Adipocyte (in vitro differentiated cells): ENCODE results near the gene PLCL1.

Experiments used
- DNase-seq: peaks from one replicate; pipeline ENCODE4 v3.0.0-alpha.2; 2015; ENCODE audit warnings: low read depth
- H3K27me3 ChIP-seq: replicated peaks from 2 replicates; pipeline ENCODE4 v1.7.0; 2013; ENCODE audit warnings: mild to moderate bottlenecking, low read length, moderate library complexity; ENCODE audit not compliant: control insufficient read depth, insufficient read depth
- H3K36me3 ChIP-seq: 2 replicates; pipeline ENCODE4 v1.7.0; 2013; ENCODE audit warnings: low read length, mild to moderate bottlenecking, moderate library complexity; ENCODE audit not compliant: control insufficient read depth, insufficient read depth, severe bottlenecking
- H3K4me1 ChIP-seq: 2 replicates; pipeline ENCODE4 v1.7.0; 2013; ENCODE audit warnings: mild to moderate bottlenecking, low read length, moderate library complexity; ENCODE audit not compliant: control insufficient read depth, insufficient read depth
- H3K4me3 ChIP-seq: 2 replicates; pipeline ENCODE4 v1.7.0; 2013; ENCODE audit warnings: mild to moderate bottlenecking, low read length, moderate library complexity
- H3K9ac ChIP-seq: 2 replicates; pipeline ENCODE4 v1.7.0; 2013; ENCODE audit warnings: mild to moderate bottlenecking, low read length, moderate library complexity
- H3K9me3 ChIP-seq: 2 replicates; pipeline ENCODE4 v1.7.0; 2013; ENCODE audit warnings: mild to moderate bottlenecking, low read length, moderate library complexity; ENCODE audit not compliant: control insufficient read depth

Gene PLCL1

GRCh38 chr2:197944416-197945096 lies 140.2 kb downstream of the PLCL1 start:
- Histone ChIP-seq H3K27me3 (no peaks in the 10 kb centered on the region), H3K4me3 (no peak overlapping the region), H3K9ac (no peak overlapping the region), H3K9me3 (no peaks in the 10 kb centered on the region), H3K4me1 (peaks cover 6% of the 10 kb centered on the region), H3K36me3 (no peaks in the 10 kb centered on the region)
- peak; percentile 27 for DNase-seq

- peak; percentile 47 for DNase-seq
Measured at GRCh38 chr2:197946562-197946961, 142.2 kb downstream of the PLCL1 start.

GRCh38 chr2:197947219-197947757 lies 142.9 kb downstream of the PLCL1 start:
- Histone ChIP-seq H3K9ac (no peak overlapping the region), H3K36me3 (no peaks in the 10 kb centered on the region), H3K4me1 (peaks cover 25% of the 10 kb centered on the region), H3K27me3 (no peaks in the 10 kb centered on the region), H3K4me3 (no peak overlapping the region), H3K9me3 (no peaks in the 10 kb centered on the region)
- no peak for DNase-seq

More at GRCh38 chr2:197946562-197946961, 142.2 kb downstream of the PLCL1 start:
- no peak overlapping the region for H3K4me3 ChIP-seq
- H3K4me1 ChIP-seq = peaks cover 25% of the 10 kb centered on the region
- H3K36me3 ChIP-seq = no peaks in the 10 kb centered on the region
- H3K27me3 ChIP-seq = no peaks in the 10 kb centered on the region
- H3K9me3 ChIP-seq = no peaks in the 10 kb centered on the region
- H3K9ac ChIP-seq = no peak overlapping the region

- Histone ChIP-seq H3K4me1 (peaks cover 25% of the 10 kb centered on the region), H3K27me3 (no peaks in the 10 kb centered on the region), H3K4me3 (no peak overlapping the region), H3K9ac (no peak overlapping the region), H3K36me3 (no peaks in the 10 kb centered on the region), H3K9me3 (no peaks in the 10 kb centered on the region)
- DNase-seq = no peak
Measured at GRCh38 chr2:197949224-197949623, 144.8 kb downstream of the PLCL1 start.

- peak; percentile 14 for DNase-seq
- H3K9ac ChIP-seq = peak overlapping the region; percentile 5
- peak overlapping the region; percentile 10 for H3K4me3 ChIP-seq
- no peaks in the 10 kb centered on the region for H3K27me3 ChIP-seq
- no peaks in the 10 kb centered on the region for H3K36me3 ChIP-seq
- H3K9me3 ChIP-seq = no peaks in the 10 kb centered on the region
- peaks cover 21% of the 10 kb centered on the region for H3K4me1 ChIP-seq
Measured at GRCh38 chr2:197950006-197950405, 145.6 kb downstream of the PLCL1 start.

GRCh38 chr2:197950724-197951123 lies 146.3 kb downstream of the PLCL1 start:
- DNase-seq = peak; percentile 40
- Histone ChIP-seq H3K27me3 (no peaks in the 10 kb centered on the region), H3K4me1 (peaks cover 21% of the 10 kb centered on the region), H3K9ac (no peak overlapping the region), H3K4me3 (no peak overlapping the region), H3K9me3 (no peaks in the 10 kb centered on the region), H3K36me3 (no peaks in the 10 kb centered on the region)

- H3K27me3 ChIP-seq = no peaks in the 10 kb centered on the region
- H3K4me1 ChIP-seq = peaks cover 21% of the 10 kb centered on the region
- no peak overlapping the region for H3K4me3 ChIP-seq
- no peaks in the 10 kb centered on the region for H3K36me3 ChIP-seq
- no peaks in the 10 kb centered on the region for H3K9me3 ChIP-seq
- no peak for DNase-seq
- no peak overlapping the region for H3K9ac ChIP-seq
Measured at GRCh38 chr2:197952540-197953202, 148.3 kb downstream of the PLCL1 start.

- no peaks in the 10 kb centered on the region for H3K36me3 ChIP-seq
- H3K4me1 ChIP-seq = peaks cover 30% of the 10 kb centered on the region
- no peak overlapping the region for H3K9ac ChIP-seq
- no peak for DNase-seq
- no peaks in the 10 kb centered on the region for H3K9me3 ChIP-seq
- H3K4me3 ChIP-seq = no peak overlapping the region
- H3K27me3 ChIP-seq = no peaks in the 10 kb centered on the region
Measured at GRCh38 chr2:197954328-197954727, 149.9 kb downstream of the PLCL1 start.

GRCh38 chr2:197958592-197959150 lies 154.3 kb downstream of the PLCL1 start:
- DNase-seq = no peak
- Histone ChIP-seq H3K9me3 (peaks cover under 1% of the 10 kb centered on the region), H3K9ac (no peak overlapping the region)

GRCh38 chr2:197959383-197959782 lies 155.0 kb downstream of the PLCL1 start:
- no peak for DNase-seq
- Histone ChIP-seq H3K9me3 (peaks cover 8% of the 10 kb centered on the region), H3K27me3 (no peaks in the 10 kb centered on the region), H3K4me3 (no peak overlapping the region), H3K4me1 (peaks cover 8% of the 10 kb centered on the region), H3K36me3 (no peaks in the 10 kb centered on the region), H3K9ac (no peak overlapping the region)

More at GRCh38 chr2:197958592-197959150, 154.3 kb downstream of the PLCL1 start:
- no peaks in the 10 kb centered on the region for H3K27me3 ChIP-seq
- no peak overlapping the region for H3K4me3 ChIP-seq
- no peaks in the 10 kb centered on the region for H3K36me3 ChIP-seq
- H3K4me1 ChIP-seq = peaks cover 8% of the 10 kb centered on the region

GRCh38 chr2:197960786-197961185 lies 156.4 kb downstream of the PLCL1 start:
- no peaks in the 10 kb centered on the region for H3K27me3 ChIP-seq
- no peaks in the 10 kb centered on the region for H3K36me3 ChIP-seq
- peaks cover 21% of the 10 kb centered on the region for H3K9me3 ChIP-seq
- H3K9ac ChIP-seq = no peak overlapping the region
- H3K4me1 ChIP-seq = peaks cover 8% of the 10 kb centered on the region
- H3K4me3 ChIP-seq = no peak overlapping the region
- no peak for DNase-seq
